GM10248 (cell line): ENCODE results near the gene AADAC.
"Not testable (repeated sequence)": the region's sequence is repeated elsewhere in the genome, so short reads cannot be mapped to it uniquely, and the experiment has no call there.

Source experiments
- CTCF ChIA-PET: fragments of 300-600 bp; sonication (Branson Sonifier 250); formaldehyde crosslinking; extraction: SDS; loops from one replicate; lab custom pipeline; 2021; ENCODE audit warnings: antibody characterized with exemption; lab: Yijun Ruan, JAX
- POLR2A ChIA-PET: fragments of 350-650 bp; sonication (Branson Sonifier 250); formaldehyde crosslinking; extraction: SDS; loops from one replicate; lab custom pipeline; 2020; ENCODE audit warnings: antibody characterized with exemption; lab: Yijun Ruan, JAX
- DNase-seq: peaks from one replicate; pipeline ENCODE4 v3.0.0; 2012; ENCODE audit errors: extremely low spot score
- TF ChIP-seq, protein P1 (sequence below): IDR thresholded peaks from 2 replicates; pipeline ENCODE4 v1.5.1; 2012; ENCODE audit warnings: mild to moderate bottlenecking, low read depth; ENCODE audit errors: extremely low read depth, missing control alignments, control extremely low read depth

AADAC gene, protein sequence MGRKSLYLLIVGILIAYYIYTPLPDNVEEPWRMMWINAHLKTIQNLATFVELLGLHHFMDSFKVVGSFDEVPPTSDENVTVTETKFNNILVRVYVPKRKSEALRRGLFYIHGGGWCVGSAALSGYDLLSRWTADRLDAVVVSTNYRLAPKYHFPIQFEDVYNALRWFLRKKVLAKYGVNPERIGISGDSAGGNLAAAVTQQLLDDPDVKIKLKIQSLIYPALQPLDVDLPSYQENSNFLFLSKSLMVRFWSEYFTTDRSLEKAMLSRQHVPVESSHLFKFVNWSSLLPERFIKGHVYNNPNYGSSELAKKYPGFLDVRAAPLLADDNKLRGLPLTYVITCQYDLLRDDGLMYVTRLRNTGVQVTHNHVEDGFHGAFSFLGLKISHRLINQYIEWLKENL

DNA sequence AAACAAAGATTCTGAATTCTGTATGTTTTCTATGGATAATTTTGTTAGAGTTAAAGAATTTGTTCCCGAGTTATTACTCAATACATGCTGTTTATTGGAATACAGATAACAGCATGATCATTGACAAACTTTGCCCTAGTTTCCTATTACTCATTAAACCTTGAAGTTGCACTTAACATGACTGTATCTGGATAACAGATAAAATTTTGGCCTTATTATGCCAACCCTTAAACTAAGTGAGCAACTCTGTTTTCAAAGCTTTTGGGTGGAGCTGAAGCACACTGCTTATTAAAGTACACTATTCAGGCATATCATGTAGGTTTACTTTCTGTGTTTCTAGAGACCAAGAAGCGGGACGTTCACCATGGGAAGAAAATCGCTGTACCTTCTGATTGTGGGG, at the start of gene AADAC:
TSS of gene AADAC (plus strand) at position 318 of the 400 bp plus-strand sequence. CDS start at position 365, 47 bp downstream.
- POLR2A ChIA-PET: no interaction called here
- TF ChIP-seq, protein P1, sequence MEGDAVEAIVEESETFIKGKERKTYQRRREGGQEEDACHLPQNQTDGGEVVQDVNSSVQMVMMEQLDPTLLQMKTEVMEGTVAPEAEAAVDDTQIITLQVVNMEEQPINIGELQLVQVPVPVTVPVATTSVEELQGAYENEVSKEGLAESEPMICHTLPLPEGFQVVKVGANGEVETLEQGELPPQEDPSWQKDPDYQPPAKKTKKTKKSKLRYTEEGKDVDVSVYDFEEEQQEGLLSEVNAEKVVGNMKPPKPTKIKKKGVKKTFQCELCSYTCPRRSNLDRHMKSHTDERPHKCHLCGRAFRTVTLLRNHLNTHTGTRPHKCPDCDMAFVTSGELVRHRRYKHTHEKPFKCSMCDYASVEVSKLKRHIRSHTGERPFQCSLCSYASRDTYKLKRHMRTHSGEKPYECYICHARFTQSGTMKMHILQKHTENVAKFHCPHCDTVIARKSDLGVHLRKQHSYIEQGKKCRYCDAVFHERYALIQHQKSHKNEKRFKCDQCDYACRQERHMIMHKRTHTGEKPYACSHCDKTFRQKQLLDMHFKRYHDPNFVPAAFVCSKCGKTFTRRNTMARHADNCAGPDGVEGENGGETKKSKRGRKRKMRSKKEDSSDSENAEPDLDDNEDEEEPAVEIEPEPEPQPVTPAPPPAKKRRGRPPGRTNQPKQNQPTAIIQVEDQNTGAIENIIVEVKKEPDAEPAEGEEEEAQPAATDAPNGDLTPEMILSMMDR: no peak
- CTCF ChIA-PET: no interaction called here
- DNase-seq: no peak

DNA sequence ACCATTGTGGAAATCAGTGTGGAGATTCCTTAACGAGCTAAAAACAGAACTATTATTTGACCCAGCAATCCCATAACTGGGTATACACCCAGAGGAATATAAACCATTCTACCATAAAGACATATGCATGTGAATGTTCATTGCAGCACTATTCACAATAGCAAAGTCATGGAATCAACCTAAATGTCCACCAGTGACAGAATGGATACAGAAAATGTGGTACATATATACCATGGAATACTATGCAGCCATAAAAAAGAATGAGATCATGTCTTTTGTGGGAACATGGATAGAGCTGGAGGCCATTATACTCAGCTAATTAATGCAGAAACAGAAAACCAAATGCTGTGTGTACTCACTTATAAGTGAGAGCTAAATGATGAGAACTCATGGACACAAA, 49.2 kb upstream of the AADAC start:
- CTCF ChIA-PET: interaction anchor here (0.8 kb wide), 1 partner anchor 21 kb away, joined by 3 read pairs; no protein-coding TSS in a partner anchor
- DNase-seq, POLR2A ChIA-PET: not testable (repeated sequence)

DNA sequence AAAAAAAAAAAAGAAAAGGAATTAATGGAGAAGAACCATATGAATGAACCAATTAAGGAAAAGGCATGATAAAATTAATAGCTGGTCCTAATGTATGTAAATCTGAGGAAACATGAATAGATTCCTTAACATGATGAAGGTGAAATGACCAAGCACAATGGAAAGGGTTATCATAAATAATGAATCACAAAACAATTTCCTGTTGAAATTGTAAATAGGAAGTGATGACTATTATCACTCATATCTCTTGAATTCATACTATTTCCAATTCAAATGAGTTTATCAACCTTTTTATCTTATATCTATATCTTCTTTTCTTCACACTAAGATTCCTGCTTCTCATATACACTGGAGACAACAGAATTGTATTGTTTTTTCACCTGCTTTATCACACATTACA, 48.2 kb upstream of the AADAC start:
- no peak for DNase-seq
- CTCF ChIA-PET: no interaction called here
- TF ChIP-seq, protein P1: no peak
- POLR2A ChIA-PET: no interaction called here

DNA sequence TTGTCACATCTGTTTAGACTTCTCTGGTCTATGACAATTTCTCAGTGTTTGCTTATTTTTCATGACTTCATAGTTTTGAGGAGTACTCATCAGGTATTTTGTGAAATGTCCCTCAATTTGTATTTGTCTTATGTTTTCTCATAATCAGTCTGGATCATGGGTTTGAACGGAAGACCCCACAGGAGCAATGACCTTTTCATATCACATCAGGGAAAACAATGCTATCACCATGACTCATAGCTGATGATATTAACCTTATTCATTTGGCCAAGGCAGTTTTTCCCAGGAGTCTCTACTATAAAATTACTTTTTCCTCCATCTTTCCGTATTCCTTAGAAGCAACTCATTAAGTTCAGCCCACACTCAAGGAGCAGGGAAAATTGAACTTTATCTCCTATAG, 47.5 kb upstream of the AADAC start:
- CTCF ChIA-PET: no interaction called here
- TF ChIP-seq, protein P1: no peak
- POLR2A ChIA-PET: no interaction called here
- no peak for DNase-seq

DNA sequence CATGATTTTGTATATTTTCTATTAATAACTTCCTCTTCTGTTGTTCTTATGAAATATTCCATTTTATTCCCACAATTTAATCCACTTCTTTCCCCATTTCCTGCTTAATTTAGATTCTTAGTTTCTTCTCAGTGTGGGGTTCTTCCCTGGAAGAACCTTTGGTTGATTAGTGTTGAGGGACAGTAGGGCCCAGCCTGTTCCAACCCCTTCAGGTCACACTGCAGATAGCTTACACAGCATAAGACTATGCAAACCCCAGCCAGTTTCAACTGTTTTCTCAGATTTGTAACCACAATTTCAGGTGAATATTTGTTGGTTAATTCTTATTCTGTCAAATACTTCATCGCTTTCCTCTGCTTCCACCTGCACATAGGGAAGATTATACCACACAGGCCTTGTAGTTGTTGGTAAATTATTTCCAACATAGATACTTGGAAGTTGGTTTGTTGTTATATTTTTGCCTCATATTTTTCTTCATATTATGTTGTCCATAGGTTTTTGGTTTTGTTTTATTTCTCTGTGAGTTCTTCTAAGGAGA, 45.5 kb upstream of the AADAC start:
- TF ChIP-seq, protein P1: no peak
- POLR2A ChIA-PET: no interaction called here
- CTCF ChIA-PET: interaction anchor here (1.3 kb wide), 1 partner anchor 8 kb away, joined by 3 read pairs; no protein-coding TSS in a partner anchor
- no peak for DNase-seq

DNA sequence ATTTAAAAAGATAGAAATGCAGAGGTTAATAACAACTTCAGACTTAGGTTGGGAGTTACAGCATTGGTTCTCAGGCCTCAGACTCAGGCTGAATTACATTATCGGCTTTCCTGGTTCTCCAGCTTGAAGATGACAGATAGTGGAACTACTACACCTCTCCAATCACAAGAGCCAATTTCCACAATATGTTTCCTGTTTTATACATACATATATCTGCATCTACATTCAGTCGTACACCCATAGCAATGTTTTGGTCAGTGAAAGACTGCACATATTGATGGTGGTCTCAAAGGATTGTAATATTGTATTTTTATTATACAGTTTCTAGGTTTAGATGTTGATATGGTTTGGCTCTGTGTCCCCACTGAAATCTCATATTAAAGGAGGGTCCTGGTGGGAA, 44.7 kb upstream of the AADAC start:
- ChIA-PET POLR2A (no interaction called here), CTCF (interaction anchor here (1.3 kb wide), 1 partner anchor 9 kb away, joined by 3 read pairs; no protein-coding TSS in a partner anchor)
- TF ChIP-seq, protein P1: no peak
- DNase-seq: no peak

DNA sequence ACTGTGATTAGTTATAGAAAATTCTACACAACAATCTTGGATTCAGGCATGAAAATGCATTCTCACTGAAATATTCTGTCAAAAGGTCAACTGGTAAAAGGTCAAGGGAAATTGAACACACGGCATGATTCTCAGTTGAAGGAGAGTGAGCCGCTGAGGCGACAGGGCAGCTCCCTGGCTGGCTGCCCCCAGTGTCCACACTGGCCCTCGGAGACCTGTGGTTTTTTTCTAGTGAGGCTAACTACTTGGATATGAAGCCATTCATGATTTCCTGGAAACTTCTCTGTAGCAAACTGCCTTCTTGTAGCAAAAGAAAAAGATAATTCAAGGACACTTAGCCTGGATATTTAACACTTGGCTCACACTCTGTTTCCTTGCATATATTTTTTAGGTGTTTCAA, 43.0 kb upstream of the AADAC start:
- ChIA-PET CTCF (interaction anchor here (1.2 kb wide), 1 partner anchor 11 kb away, joined by 3 read pairs; no protein-coding TSS in a partner anchor), POLR2A (no interaction called here)
- no peak for DNase-seq
- TF ChIP-seq, protein P1: no peak
